ENCODE data around the gene ECE2.
"Not testable (repeated sequence)": the region's sequence is repeated elsewhere in the genome, so short reads cannot be mapped to it uniquely, and the experiment has no call there.

ECE2 gene

GRCh38 chr3:184335661-184336546 lies 60.1 kb downstream of the ECE2 start:
- no peak for DNase-seq (ENCODE audit: low spot score)

GRCh38 chr3:184336547-184337398 lies 61.0 kb downstream of the ECE2 start:
- no peak for FAIRE-seq
- DNase-seq (ENCODE audit: low spot score), result no peak

More at GRCh38 chr3:184335661-184336546, 60.1 kb downstream of the ECE2 start:
- FAIRE-seq, result no peak

- DNase-seq (ENCODE audit: low spot score) (no peak), FAIRE-seq (no peak)
Observed at GRCh38 chr3:184337399-184337714, 61.5 kb downstream of the ECE2 start, which contains the start of gene FAM131A. FAM131A (plus strand) TSS chr3:184337600; CDS start chr3:184337631, 31 bp downstream.

- DNase-seq (ENCODE audit: low spot score) (no peak), FAIRE-seq (no peak)
Observed at GRCh38 chr3:184337981-184338380, 62.2 kb downstream of the ECE2 start.

- no peak for FAIRE-seq
- DNase-seq (ENCODE audit: low spot score), result no peak
Observed at GRCh38 chr3:184338511-184338945, 62.7 kb downstream of the ECE2 start.

- DNase-seq (ENCODE audit: low spot score) (no peak), FAIRE-seq (no peak)
Observed at GRCh38 chr3:184339001-184339400, 63.2 kb downstream of the ECE2 start.

- FAIRE-seq; DNase-seq (ENCODE audit: low spot score): not testable (repeated sequence)
Observed at GRCh38 chr3:184339451-184340135, 63.8 kb downstream of the ECE2 start.

GRCh38 chr3:184341925-184342324 lies 66.1 kb downstream of the ECE2 start:
- no peak for FAIRE-seq
- no peak for DNase-seq (ENCODE audit: low spot score)
